ENCODE measurements around the gene EOLA1.
"Not testable (repeated sequence)": the region's sequence is repeated elsewhere in the genome, so short reads cannot be mapped to it uniquely, and the experiment has no call there.

DNA sequence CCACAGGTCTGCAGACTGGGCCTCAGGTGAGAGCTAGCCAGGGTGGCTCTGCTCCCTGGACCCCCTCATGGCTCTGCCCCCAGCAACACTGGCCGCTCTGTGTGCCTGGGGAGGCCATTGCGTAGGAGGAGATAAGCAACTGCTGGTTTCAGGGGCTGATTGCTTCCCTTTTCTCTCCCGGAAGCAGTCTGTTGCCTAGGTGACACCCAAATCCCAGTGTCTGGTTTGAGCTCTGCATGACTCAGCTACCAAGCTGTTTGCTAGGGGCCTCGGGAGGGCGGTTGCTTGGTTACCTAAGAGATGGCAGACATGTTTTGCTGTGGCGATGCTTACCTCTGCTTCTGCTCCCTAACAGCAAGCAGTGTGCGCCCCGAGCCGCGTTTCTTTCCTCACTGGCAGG, 15.4 kb upstream of the EOLA1 start:
- TF ChIP-seq, protein P1, sequence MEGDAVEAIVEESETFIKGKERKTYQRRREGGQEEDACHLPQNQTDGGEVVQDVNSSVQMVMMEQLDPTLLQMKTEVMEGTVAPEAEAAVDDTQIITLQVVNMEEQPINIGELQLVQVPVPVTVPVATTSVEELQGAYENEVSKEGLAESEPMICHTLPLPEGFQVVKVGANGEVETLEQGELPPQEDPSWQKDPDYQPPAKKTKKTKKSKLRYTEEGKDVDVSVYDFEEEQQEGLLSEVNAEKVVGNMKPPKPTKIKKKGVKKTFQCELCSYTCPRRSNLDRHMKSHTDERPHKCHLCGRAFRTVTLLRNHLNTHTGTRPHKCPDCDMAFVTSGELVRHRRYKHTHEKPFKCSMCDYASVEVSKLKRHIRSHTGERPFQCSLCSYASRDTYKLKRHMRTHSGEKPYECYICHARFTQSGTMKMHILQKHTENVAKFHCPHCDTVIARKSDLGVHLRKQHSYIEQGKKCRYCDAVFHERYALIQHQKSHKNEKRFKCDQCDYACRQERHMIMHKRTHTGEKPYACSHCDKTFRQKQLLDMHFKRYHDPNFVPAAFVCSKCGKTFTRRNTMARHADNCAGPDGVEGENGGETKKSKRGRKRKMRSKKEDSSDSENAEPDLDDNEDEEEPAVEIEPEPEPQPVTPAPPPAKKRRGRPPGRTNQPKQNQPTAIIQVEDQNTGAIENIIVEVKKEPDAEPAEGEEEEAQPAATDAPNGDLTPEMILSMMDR (IDR thresholded peaks at IDR 0.05; ENCODE audit: low read depth, low read length, poor library complexity, severe bottlenecking) = not testable (repeated sequence)
- TF ChIP-seq EZH2phosphoT487 (IDR thresholded peaks at IDR 0.05; ENCODE audit: borderline replicate concordance, low read length) = not testable (repeated sequence)
